OCI-LY3 (cell line): ENCODE results near the gene MUC21.

Experiments
- EZH2phosphoT487 ChIP-seq: fragments of 200-600 bp; shearing (Covaris generic); IDR thresholded peaks from 2 replicates; pipeline ENCODE4 v1.6.1; 2018; ENCODE audit warnings: antibody characterized with exemption, mixed run types, low read depth
- TF ChIP-seq, protein P1 (sequence below): fragments of 200-600, 300-600 bp; sonication (generic); IDR thresholded peaks from 2 replicates; pipeline ENCODE4 v1.5.1; 2014; ENCODE audit warnings: antibody characterized with exemption, low read length, low read depth

DNA sequence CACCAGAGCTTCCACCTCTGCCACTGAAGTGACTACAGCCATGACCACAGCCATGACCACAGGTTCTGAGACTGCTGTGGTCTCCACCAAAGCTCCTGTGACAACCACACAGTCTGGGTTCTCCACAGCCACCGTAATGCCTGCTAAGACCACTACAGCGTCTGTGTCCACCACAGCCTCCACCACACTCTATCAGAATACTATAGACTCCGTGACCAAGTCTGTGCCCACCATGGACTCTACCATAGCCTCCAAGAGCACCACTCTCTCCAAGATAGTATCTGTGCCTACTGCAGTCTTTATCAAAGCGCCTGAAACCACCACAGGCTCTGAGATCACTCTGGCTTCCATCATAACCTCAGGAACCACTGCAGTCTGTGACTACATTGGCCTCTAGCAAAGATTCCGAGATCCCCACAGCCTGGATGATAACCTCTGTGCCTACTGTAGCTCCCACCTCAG lies 18.3 kb upstream of the MUC21 start:
- TF ChIP-seq, protein P1, sequence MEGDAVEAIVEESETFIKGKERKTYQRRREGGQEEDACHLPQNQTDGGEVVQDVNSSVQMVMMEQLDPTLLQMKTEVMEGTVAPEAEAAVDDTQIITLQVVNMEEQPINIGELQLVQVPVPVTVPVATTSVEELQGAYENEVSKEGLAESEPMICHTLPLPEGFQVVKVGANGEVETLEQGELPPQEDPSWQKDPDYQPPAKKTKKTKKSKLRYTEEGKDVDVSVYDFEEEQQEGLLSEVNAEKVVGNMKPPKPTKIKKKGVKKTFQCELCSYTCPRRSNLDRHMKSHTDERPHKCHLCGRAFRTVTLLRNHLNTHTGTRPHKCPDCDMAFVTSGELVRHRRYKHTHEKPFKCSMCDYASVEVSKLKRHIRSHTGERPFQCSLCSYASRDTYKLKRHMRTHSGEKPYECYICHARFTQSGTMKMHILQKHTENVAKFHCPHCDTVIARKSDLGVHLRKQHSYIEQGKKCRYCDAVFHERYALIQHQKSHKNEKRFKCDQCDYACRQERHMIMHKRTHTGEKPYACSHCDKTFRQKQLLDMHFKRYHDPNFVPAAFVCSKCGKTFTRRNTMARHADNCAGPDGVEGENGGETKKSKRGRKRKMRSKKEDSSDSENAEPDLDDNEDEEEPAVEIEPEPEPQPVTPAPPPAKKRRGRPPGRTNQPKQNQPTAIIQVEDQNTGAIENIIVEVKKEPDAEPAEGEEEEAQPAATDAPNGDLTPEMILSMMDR, result no peak
- no peak for TF ChIP-seq EZH2phosphoT487
